NCI-H187 (cell line): Measurements from ENCODE around the gene HIC1.
"Not testable (repeated sequence)": the region's sequence is repeated elsewhere in the genome, so short reads cannot be mapped to it uniquely, and the experiment has no call there.

ENCODE experiments used
- DNase-seq, 2 experiments: peaks; one replicate each; lab custom pipeline; 2025; lab: John Stamatoyannopoulos, UW

The HIC1 gene, protein sequence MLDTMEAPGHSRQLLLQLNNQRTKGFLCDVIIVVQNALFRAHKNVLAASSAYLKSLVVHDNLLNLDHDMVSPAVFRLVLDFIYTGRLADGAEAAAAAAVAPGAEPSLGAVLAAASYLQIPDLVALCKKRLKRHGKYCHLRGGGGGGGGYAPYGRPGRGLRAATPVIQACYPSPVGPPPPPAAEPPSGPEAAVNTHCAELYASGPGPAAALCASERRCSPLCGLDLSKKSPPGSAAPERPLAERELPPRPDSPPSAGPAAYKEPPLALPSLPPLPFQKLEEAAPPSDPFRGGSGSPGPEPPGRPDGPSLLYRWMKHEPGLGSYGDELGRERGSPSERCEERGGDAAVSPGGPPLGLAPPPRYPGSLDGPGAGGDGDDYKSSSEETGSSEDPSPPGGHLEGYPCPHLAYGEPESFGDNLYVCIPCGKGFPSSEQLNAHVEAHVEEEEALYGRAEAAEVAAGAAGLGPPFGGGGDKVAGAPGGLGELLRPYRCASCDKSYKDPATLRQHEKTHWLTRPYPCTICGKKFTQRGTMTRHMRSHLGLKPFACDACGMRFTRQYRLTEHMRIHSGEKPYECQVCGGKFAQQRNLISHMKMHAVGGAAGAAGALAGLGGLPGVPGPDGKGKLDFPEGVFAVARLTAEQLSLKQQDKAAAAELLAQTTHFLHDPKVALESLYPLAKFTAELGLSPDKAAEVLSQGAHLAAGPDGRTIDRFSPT

DNA sequence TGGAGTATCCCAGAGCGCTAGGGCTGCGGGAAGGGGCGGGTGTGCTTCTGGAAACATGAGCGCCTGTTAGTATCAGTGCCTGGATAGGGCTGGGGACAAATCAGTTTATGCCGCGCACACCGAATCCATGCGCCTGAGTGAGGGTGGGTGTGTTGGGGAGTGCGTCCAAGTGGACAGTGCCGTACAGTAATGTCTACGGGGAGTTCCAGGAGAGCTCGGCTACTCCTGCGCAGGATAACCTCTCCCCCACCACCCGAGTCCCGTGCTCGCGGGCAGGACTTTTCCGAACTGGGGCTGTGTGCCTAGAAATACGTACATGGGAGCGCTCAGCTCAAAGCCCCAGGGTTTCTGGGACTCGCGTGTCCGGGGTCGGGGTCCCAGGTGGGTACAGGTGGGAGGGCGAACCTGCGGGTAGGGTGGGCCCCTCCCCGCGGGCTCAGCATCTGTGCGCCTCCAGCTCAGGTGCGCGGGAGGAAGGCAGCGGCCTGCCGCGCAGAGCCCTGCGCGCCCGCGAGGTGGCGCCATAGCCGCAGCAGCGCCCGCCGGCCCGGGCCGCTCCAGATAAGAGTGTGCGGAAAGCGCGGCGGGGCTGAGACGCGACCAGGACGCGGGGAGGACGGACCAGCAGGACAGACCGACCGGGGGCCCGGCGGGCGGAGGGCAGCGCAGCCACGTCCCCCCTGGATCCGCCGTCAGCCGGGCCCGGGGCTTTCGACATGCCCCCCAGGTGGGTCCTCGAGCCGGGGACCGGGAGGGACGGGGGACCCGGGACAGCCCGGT lies at the start of gene HIC1:
Gene HIC1, plus strand, starts transcription at position 592 of the 780 bp plus-strand sequence. CDS start 1,588 bp downstream, outside the sequence.
- no peak for DNase-seq

DNA sequence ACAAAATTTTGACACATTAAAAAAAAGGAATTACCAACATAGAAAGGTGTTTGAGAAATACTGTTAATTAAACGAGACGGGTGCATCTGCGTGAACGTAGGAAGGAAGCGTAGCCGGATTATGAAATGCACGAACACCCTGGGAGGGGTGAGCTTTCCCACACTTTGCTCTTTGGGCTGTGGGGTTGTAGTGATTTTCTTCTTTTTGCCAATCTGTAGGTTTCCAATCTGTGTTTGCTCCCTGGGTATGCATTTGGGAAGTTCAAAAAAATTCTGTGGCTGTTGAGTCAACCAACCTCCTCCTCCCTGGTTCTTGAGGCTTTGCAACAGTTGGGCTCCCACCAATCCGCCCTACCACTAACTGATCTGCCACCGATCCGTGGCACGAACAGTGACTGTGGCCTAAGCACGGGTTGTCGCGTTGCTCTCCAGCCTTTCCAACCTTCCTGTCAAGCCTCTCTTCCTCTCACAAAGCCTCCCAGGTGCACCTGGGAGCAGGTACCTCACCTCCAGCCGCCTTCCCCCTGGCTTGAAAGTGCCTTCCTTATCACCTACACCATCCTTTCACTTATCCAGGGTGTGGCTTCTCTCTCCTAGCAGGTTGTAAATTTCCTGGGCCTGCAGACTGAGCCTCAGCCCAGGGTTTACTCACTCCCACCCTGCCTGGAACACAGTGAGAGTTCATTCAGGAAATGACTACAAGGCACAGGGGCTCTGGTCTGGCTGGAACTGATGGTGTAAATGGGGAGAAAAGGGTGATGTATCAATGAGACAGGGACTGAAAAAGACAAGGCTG lies 46.4 kb upstream of the HIC1 start:
- DNase-seq = no peak

DNA sequence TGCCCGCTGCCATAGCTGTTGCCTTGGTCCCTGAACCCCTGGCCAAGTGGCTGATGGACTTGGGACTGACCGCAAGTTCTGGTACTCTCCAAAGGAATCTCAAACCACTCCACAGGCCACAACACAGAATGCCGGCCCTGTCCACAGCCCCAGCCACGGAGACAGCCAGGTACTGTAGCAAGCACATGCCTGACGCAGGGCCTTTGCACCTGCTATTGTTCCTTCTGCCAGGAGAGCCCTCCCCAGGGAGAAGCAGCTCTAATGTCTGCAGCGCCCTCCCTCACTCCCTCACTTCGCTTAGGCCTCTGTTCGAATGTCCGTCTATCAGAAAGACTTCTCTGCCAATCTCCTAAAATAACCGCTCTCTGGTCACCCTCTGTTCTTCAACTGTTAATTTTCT lies 45.2 kb upstream of the HIC1 start:
- DNase-seq = no peak

DNA sequence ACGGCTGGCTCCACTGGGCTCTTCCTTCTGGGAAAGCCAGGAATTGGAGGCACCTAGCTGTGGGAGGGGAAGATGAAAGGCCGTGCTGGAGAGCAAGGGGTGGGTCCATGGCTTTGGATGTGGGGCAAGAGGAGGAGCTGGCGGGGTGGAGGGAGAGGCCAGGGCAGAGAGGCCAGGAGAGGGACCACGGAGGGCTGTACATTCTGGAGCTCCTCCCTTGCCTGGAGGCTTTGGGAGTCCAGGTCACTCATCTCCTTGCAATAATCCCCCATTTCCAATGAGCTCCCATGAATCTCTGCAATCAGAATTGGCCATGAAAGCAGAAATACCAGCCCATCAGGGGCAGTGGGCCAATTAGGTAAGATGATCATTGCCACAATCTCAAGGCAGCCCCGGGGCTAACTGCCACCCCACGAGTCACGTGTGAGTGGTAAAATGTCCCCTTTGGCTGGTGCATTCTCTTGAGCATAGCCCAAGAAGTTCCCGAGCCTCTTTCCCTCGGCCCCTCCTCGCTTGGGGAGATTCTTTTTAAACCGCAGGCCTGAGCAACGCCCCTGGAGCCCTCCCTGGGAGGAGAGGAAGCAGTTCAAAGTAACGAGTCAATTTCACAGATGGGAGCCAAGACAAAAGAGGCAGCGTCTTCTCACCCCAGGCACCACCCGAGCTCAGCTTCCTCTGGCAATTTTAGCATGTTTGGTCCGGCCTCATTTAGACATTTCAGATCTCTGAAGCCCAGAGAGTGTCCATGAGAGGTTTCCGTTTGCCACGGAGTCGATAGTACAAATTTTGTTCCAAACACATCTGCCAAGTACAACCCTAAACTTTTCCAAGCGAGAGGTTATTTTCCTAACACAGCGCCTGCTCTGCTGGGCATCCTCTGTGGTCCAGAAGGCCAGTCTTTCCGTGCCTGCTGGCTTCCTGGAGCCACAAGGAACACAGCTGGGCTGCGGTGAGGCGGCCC lies 43.2 kb upstream of the HIC1 start:
- DNase-seq = no peak

DNA sequence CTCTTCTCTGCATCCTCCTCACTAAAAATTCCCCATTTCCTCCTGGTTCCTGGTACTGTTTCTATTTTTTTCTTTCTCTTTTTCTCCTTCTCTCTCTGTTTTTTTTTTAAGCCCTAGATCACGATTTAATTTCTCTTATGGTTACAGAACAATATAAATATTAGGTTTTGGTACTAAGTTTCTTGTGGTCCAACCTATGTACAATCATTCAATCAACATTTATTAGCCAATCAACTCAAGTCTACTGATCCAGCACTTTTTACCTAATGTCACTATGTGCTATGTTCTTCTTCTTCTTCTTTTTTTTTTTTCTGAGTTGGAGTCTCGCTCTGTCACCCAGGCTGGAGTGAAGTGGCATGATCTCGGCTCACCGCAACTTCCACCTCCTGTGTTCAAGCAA lies 42.4 kb upstream of the HIC1 start:
- no peak for DNase-seq

DNA sequence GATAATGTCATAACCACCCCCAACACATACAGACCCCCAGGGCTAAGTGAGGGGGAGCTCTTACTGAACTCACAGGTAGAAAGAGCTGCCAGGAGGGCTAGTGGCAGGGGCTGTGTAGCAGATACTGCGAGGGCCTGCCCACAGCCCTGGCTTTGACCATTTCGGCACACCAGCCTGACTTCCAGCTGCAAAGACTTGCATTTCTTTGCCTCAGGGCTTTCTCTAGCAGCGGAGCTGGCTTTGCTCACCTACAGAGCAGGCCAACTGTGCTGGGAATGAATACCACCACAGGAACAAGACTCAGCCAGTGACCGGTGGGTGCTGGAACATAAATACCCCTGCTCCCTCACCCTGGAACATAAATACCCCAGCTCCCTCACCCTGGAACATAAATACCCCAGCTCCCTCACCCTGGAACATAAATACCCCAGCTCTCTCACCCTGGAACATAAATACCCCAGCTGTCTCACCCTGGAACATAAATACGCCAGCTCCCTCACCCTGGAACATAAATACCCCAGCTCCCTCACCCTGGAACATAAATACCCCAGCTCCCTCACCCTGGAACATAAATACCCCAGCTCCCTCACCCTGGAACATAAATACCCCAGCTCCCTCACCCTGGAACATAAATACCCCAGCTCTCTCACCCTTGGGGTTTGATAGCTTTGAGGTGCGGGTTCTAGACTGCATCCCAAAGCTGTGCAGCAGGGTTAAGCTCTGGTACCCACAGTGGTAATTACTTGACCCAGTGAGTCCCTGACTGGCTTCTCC lies 41.5 kb upstream of the HIC1 start:
- DNase-seq = not testable (repeated sequence)

DNA sequence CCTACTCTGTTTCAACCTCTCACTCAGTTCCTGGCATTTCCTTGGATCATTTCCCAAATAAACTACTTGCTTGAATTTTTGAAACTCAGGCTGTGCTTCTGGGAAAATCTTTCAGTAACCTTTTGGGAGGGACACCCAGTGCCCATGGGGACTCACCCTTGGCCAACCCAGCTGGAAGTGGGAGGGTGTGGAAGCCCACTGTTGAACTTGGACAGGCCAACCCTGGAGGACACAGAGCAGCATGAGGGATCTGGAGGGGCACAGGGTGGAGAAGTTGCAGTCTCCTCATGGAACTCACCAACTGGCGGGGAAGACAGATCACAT lies 40.9 kb upstream of the HIC1 start:
- DNase-seq = no peak

DNA sequence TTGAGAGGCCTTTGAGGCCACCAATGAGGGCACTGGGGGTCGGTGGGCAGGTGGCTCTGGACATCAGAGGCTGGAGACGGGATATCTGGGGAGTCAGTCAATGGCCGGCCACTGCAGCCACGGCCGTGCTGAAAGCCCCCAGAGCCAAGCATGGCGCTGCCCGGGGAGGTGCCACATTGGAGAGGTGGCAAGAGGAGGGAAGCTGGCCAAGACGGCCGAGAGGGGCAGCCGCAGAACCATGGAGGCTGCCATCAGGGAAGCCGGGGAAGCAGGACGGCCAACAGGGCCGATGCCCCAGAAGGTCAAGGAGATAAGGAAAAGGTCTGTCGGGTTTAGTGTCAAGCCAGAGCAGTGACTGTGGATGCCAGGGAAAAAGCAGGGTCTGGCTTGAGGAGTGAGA lies 39.6 kb upstream of the HIC1 start:
- DNase-seq = no peak

DNA sequence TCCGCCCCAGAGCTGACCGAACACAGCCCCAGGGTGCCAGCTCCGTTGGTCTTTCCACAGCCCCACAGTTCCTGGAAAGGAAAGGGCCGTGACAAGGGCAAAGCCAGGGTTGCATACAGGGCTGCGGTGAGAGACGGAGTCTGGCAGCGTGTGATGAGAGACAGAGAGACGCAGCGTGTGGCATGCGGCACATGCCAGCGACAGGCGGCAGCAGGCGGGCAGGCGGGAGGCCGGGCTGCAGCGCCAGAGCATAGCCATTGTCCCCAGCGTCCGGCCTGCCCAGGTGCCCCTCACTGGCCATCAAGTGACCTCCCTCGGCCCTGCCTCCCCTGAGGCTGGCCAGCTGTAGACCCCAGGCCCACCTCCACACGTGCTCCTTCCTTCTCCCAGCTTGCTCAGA lies 38.4 kb upstream of the HIC1 start:
- DNase-seq = no peak

DNA sequence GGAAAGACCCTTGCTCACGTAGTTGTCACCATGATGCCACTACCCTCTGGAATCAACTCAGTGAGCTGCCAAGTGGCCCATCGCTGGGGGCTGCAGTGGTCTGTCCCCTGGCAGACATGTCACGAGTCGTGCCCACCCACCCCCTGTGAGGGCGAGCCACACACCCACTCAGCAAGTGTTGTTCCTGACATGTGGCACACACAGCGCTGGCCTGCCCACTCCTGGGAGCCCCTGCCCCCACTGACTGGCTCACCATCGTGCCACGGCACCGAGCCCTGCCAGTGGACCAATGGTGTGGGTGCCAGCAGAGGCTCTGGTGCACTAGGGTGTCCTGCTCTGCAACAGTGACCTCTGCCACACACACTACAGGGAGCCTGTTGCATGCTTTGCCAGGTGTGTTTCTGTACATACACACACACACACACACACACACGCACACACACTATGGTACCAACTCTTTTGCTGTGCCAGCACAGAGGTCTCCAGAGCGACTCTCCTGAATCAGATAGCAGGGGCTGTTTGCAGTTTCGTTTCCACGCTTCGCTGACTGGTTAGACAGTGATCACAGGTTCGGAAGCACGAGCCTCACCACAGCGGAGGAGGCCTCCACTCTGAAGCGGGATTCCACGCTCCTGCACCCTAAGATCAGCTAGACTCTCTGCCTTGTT lies 37.5 kb upstream of the HIC1 start:
- DNase-seq = peak in 1 of 2 experiments; percentile 20

DNA sequence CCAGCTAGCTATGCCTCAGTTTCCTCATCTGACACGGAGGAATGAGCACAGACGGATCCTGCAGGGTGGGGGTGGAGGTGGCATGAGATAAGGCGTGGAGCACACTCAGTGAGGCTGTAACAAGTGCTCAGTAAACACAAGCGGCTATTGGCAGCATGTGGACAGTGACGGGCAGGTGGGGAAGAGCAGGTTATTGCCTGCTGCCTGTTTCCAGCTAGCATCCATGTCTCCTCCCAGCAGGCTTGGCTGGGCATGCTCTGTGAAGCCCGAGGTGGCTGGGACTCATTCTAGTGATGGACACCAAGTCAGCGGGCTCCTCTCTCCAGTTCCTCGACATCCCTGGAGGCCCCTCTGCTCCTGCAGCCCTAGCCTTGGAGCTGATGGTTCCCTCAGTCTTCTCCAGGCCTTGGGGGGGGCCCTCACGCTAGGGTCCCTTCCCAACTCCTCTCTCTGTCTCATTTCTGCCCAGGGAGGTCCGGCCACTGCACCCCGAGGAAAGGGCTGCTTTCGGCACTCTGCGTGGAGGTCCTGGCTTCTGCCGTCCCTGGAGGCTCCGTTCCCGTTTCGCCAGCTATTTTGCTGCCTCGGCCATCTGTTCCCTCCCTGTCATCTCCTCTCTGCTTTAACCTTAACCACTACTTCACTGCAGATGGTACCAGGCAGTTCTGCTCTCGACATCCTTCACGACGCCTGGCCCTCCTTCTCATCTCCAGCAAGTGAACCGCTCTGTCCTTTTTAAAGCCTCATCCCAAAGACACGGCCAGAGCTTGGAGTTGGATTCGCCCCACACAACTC lies 36.0 kb upstream of the HIC1 start:
- no peak for DNase-seq

DNA sequence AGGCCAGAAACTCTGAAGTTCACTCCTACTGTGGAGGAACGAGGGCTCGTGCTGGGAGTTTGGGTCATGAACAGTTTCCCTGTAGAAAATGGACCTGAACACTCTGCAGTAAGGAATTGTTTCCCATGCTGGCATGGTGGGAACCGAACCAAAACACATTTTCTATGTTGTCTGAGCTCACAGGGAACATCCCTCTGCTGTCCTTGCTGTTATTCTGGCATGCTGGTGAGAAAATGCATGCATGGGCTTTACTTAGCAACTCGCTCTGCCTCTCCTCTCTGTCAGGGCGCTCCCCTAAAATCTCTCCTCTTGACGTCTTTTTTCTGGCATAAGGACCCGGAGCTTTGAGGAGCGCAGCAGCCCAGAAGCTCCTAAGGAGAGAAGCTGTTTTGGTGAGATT lies 35.2 kb upstream of the HIC1 start:
- DNase-seq = no peak

DNA sequence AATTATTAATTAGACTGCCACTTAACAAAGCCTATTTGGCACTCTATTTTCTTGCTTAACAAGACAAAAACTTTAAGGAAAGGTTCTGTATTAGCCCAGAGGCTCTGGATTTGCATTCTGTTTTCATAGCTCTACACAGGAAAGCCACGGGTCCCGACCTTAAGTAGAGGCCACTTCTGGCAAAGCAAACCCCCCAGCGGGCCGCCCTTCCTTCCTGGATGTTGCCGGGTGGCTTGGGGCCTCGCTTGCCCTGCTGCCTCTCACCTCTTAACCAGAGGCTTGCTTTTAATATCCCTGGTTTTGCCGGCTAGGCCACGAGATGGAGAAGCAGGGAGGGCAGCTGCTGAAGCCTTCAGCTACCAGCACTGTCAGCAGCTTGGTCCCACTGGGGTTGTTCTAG lies 34.2 kb upstream of the HIC1 start:
- no peak for DNase-seq

DNA sequence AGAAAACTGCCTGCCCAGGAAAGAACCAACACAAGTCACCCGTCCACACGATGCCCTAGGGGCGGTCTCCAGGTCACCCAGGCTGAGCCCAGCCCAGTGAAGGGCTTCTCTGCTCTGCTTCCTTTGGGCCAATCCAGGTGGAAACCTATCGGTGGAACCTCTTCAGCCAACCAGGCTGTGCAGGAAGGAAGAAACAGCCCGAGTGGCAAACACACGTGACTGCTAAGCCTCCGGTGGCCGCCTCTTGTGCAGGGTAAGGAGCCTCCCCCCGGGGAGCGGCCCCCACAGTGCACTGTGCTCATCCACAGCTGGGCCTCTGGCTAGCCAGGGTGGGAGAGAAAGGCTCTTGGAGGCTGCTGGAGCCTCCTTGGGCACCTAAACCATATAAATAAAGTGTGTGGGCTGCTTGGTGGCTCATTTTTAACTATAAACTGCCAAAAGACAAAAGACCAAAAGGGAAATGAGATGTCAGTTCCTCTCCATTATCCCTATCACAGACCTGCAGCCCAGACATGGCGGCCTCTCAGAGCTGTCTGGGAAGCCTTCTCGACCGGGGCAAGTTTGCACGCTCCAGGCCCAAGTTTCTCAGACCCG lies 32.2 kb upstream of the HIC1 start:
- no peak for DNase-seq

DNA sequence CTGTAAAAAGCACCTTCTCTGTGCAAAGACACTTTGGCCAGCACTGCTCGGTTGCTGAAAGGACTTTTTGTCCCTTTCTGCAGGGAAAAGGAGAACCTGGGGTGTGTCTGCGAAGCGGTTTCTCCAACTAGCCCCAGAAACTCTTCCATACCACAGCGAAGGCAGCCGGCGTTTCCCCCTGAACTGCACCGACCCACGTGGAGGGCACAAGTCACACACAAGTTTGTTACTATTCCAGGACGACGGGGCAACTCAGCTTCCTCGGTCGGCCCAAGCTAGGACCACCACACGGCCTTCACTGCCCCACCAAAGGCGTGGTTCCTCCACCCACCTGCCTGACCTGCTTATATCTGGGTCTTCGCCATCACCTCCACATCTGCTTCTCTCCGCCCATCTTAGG lies 31.6 kb upstream of the HIC1 start:
- DNase-seq = no peak

DNA sequence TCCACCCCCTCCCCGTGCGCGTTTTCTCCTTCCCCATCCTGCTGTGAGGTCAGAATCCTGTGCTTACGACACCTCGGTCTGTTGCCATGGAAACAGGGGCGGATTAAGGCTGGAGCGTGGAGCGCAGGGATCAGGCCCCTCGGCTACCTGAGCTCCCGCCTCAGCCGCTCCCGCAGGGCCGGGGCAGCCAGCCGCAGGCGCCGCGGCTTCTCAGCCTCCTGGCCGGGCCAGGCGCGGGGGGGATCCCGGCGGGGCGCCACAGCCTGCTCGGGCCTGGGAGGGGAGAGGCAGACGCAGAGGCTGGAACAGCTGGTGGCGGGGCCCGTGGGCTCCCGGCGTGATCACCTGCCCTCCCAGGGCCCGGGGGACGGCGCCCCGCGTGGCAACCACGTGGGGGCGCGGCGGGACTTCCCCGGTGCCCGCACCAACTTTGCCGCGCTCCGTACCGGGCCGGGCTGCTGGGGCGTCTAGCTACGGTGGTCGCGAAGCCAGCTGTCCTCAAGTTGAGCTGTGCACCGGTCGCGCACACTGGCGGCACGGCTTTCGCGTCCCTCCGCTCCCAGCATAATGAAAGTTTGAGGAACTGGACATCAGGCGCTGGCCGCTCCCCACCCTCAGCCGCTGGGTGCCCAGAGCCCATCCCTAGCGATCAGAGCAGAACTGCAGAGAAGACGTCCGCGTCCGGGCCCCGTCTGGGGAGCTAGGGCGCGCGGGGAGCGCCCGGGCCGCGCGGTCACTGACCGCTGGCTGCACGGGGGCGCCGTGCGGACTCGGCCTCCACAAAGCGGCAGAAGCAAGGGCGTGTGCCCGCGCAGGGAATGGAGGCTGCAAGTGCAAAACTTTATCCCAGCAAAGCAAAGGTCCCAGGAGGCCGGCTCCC lies 31.0 kb upstream of the HIC1 start:
- DNase-seq = no peak

DNA sequence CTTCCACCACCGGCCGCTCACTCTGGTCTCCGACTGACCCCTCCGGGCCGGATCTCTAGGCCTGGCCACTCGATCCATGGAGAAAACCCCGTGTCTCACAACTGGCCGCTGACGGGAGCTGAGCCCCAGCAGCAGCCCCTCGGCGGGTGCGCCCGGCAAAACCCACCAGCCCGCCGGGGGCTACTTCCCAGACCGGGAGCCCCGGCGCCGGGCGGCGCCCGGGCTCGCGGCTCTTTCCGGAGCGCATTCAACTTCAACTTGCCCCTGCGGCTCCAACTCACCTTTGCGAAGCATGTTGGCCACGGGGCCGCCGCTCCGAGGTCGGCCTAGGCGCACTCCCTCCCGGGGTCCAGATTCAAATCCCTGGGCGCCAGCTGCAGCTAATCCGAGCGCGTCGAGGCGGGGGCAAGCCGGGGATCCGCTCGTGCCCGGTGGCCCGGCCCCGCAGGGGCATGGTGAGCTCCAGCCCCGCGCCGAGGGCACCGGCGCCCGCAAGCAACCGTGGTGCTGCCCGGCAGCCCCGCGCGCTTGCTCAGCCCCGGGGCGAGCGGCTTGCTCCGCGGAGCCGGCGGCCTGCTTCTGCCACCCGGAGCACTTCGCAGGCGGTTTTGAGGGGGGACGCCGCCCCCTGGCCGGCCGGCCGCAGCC lies 30.2 kb upstream of the HIC1 start:
- DNase-seq = no peak
